Neuron (in vitro differentiated cells): ENCODE results near the gene D2HGDH.
"Not testable (repeated sequence)": the region's sequence is repeated elsewhere in the genome, so short reads cannot be mapped to it uniquely, and the experiment has no call there.

ENCODE experiments used
- H2AFZ ChIP-seq: one replicate; pipeline ENCODE4 v1.6.1; 2013; ENCODE audit warnings: low read depth, mild to moderate bottlenecking, inconsistent platforms, low read length, moderate library complexity
- H3K27me3 ChIP-seq: one replicate; pipeline ENCODE4 v1.6.1; 2013; ENCODE audit warnings: low read length; ENCODE audit not compliant: insufficient read depth
- H3K36me3 ChIP-seq: one replicate; pipeline ENCODE4 v1.6.1; 2013; ENCODE audit warnings: low read length; ENCODE audit not compliant: insufficient read depth
- H3K4me1 ChIP-seq: one replicate; pipeline ENCODE4 v1.6.1; 2013; ENCODE audit warnings: low read length; ENCODE audit not compliant: insufficient read depth
- H3K4me3 ChIP-seq: 2 replicates; pipeline ENCODE4 v1.5.1; 2013; ENCODE audit warnings: mild to moderate bottlenecking, low read length, moderate library complexity
- H3K9me3 ChIP-seq: one replicate; pipeline ENCODE4 v1.6.1; 2013; ENCODE audit warnings: low read length

Gene D2HGDH

GRCh38 chr2:241788135-241788534 is 53.7 kb downstream of the D2HGDH start:
- H3K4me1 ChIP-seq, result no peaks in the 10 kb centered on the region
- no peaks in the 10 kb centered on the region for H3K9me3 ChIP-seq
- H3K27me3 ChIP-seq, result no peaks in the 10 kb centered on the region
- no peak overlapping the region for H3K4me3 ChIP-seq
- no peak overlapping the region for H2AFZ ChIP-seq
- no peaks in the 10 kb centered on the region for H3K36me3 ChIP-seq

- H3K4me1 ChIP-seq, result no peaks in the 10 kb centered on the region
- no peaks in the 10 kb centered on the region for H3K27me3 ChIP-seq
- H3K36me3 ChIP-seq, result no peaks in the 10 kb centered on the region
- H2AFZ ChIP-seq, result no peak overlapping the region
- H3K9me3 ChIP-seq, result no peaks in the 10 kb centered on the region
- no peak overlapping the region for H3K4me3 ChIP-seq
Observed at GRCh38 chr2:241788572-241788971, 54.1 kb downstream of the D2HGDH start.

DNA sequence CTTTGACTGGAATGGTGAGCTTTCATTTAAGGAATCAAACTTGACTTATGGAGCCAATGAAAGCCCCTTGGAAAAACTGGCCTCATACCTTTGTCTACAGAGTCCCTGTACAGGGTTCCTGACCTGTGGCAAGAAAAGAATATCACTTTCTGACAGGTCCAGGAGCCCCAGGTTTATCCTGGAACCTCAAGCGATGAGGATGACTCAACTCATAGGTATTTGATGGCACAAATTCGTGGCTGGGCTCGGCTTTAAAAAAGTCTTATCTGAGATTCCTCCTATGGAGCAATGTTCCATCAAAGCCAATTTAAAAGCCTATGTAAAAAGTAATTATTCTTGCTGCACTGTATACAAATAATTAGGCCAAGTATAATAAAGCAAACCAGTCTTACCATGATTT is 57.0 kb downstream of the D2HGDH start:
- not testable (repeated sequence) for H3K4me3 ChIP-seq, H3K36me3 ChIP-seq, H2AFZ ChIP-seq, H3K27me3 ChIP-seq, H3K4me1 ChIP-seq, H3K9me3 ChIP-seq

- Histone ChIP-seq H3K4me1 (no peaks in the 10 kb centered on the region), H2AFZ (no peak overlapping the region), H3K9me3 (no peaks in the 10 kb centered on the region), H3K4me3 (no peak overlapping the region), H3K36me3 (no peaks in the 10 kb centered on the region), H3K27me3 (no peaks in the 10 kb centered on the region)
Observed at GRCh38 chr2:241793385-241793784, 59.0 kb downstream of the D2HGDH start.

DNA sequence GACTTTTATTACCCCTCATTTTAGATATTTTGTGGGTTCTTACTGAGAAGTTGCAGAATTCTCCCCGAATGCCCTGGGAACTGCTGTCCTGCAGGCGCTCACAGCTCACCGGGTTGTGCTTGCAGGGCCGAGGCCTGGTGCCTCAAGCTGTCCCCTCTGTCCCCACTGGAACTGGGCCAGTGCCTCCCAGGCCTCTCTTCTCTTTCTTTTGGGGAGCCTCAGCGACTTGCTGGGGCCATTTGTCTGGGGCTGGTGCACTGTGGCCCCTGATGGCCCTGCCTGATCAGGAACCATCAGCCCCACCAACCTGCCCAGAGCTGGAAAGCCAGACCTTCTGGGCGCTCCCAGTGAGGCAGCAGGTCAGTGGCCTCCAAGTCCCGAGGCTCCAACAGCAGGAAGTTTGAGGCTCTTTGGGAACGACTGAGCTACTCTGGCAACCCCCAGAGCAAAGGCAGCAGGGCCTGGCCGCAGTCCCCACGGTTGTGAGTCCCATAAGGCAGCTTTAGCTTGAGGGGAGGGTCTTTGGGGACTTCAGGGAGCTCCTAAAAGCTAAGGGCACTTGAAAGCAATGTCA is 59.9 kb downstream of the D2HGDH start:
- H3K4me3 ChIP-seq, result no peak overlapping the region
- H3K27me3 ChIP-seq, result no peaks in the 10 kb centered on the region
- no peaks in the 10 kb centered on the region for H3K36me3 ChIP-seq
- no peak overlapping the region for H2AFZ ChIP-seq
- H3K9me3 ChIP-seq, result no peaks in the 10 kb centered on the region
- H3K4me1 ChIP-seq, result no peaks in the 10 kb centered on the region

GRCh38 chr2:241795021-241795999 is 60.9 kb downstream of the D2HGDH start:
- Histone ChIP-seq H2AFZ (no peak overlapping the region), H3K4me1 (no peaks in the 10 kb centered on the region), H3K9me3 (no peaks in the 10 kb centered on the region), H3K27me3 (no peaks in the 10 kb centered on the region), H3K4me3 (no peak overlapping the region), H3K36me3 (no peaks in the 10 kb centered on the region)

GRCh38 chr2:241796209-241796608 is 61.8 kb downstream of the D2HGDH start:
- no peaks in the 10 kb centered on the region for H3K36me3 ChIP-seq
- no peak overlapping the region for H2AFZ ChIP-seq
- H3K4me3 ChIP-seq, result no peak overlapping the region
- H3K9me3 ChIP-seq, result no peaks in the 10 kb centered on the region
- H3K4me1 ChIP-seq, result no peaks in the 10 kb centered on the region
- H3K27me3 ChIP-seq, result no peaks in the 10 kb centered on the region

DNA sequence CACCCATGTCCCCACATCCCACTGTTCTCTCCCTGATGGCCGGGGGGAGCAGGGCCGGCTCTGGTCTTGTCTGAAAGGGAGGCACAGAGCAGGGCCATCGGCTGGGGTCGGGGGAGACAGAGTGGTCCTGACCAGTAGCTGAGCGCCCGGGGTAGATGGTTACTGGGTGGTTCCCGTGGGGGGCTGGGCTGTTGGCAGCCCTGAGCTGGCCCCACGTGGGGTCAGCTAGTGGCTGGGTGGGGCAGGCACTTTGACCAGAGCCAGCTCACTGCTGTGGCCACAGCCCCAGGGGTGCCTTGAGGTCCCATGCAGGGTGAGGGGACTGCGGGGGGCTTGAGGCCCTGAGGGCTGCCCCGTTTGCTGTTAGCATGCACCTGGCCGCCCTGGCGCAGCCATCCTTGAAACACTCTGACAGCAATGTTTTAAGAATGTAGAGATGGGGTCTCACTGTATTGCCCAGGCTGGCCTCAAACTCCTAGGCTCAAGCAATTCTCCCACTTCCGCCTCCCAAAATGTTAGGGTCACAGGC is 62.2 kb downstream of the D2HGDH start:
- Histone ChIP-seq H3K36me3 (no peaks in the 10 kb centered on the region), H3K4me3 (no peak overlapping the region), H2AFZ (no peak overlapping the region), H3K9me3 (no peaks in the 10 kb centered on the region), H3K27me3 (no peaks in the 10 kb centered on the region), H3K4me1 (no peaks in the 10 kb centered on the region)

- H3K4me1 ChIP-seq, result no peaks in the 10 kb centered on the region
- H3K36me3 ChIP-seq, result no peaks in the 10 kb centered on the region
- H3K4me3 ChIP-seq, result no peak overlapping the region
- no peaks in the 10 kb centered on the region for H3K27me3 ChIP-seq
- H2AFZ ChIP-seq, result no peak overlapping the region
- H3K9me3 ChIP-seq, result no peaks in the 10 kb centered on the region
Observed at GRCh38 chr2:241797441-241798080, 63.1 kb downstream of the D2HGDH start.

- Histone ChIP-seq H3K4me3 (no peak overlapping the region), H3K36me3 (no peaks in the 10 kb centered on the region), H3K9me3 (peaks cover 3% of the 10 kb centered on the region), H3K27me3 (no peaks in the 10 kb centered on the region), H3K4me1 (no peaks in the 10 kb centered on the region), H2AFZ (no peak overlapping the region)
Observed at GRCh38 chr2:241798081-241798630, 63.7 kb downstream of the D2HGDH start.

DNA sequence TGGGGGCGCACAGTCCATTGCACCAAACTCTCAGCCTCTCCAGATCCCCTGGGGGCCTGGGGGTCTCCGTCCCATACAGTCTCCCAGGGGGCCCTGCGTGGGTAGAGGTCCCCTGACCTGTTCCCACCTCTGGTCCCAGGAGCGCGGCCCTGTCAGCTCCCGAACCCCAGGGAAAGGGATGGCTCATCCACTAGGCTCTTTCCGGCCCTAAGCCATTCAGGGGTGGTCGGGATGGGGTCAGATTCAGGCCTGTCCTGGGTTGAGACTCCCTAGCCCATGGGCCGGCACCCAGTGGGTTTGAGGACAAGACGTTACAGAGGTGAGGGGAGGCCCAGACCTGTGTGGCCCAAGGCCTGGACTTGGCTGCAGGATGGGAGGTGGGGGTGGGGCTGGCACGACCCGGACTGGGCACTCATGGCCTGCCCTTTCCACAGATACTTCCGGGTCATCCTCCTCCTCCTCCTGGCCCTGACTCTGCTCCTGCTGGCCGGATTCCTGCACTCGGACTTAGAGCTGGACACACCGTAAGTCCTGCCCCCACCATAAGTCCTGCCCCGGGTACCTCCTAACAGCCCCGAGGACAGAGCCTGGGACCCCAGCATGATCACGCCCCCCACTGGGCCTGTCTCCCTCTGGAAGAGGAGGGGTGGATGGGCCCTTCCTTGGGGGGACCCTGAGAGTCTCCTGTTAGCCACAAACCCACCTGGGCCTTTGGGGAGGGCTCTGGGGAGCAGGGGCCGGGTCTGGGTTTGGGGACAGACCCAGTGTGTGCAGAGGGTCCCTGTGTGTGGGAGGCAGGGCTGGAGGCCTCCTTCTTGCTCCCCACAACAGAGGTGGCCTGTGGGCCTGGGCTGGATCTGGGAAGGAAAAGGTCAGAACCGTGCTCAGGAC is 64.4 kb downstream of the D2HGDH start:
- no peak overlapping the region for H2AFZ ChIP-seq
- no peak overlapping the region for H3K4me3 ChIP-seq
- H3K36me3 ChIP-seq, result no peaks in the 10 kb centered on the region
- no peaks in the 10 kb centered on the region for H3K27me3 ChIP-seq
- no peaks in the 10 kb centered on the region for H3K4me1 ChIP-seq
- H3K9me3 ChIP-seq, result peaks cover 6% of the 10 kb centered on the region

- H3K9me3 ChIP-seq, result peaks cover 6% of the 10 kb centered on the region
- no peaks in the 10 kb centered on the region for H3K36me3 ChIP-seq
- H3K4me1 ChIP-seq, result peaks cover 1% of the 10 kb centered on the region
- H3K4me3 ChIP-seq, result no peak overlapping the region
- no peak overlapping the region for H2AFZ ChIP-seq
- no peaks in the 10 kb centered on the region for H3K27me3 ChIP-seq
Observed at GRCh38 chr2:241799522-241800197, 65.2 kb downstream of the D2HGDH start.
